Measurements from ENCODE around the gene BRIP1.
"Not testable (repeated sequence)": the region's sequence is repeated elsewhere in the genome, so short reads cannot be mapped to it uniquely, and the experiment has no call there.

GRCh38 chr17:61885865-61886264 is 22.5 kb upstream of the BRIP1 start:
- TF ChIP-seq CTCF (IDR thresholded peaks at IDR 0.05 in 8 of 11, conservative IDR thresholded peaks at IDR 0.05 in 3 of 11); POLR2A (IDR thresholded peaks at IDR 0.05); POLR2AphosphoS5 (IDR thresholded peaks at IDR 0.05): not testable (repeated sequence)
